ENCODE data around the gene POLR2J. TPM values are rescaled to one million over a fixed set of nuclear protein-coding genes. Genes with fewer than 3 reads are reported as not detected.
"Not testable (repeated sequence)": the region's sequence is repeated elsewhere in the genome, so short reads cannot be mapped to it uniquely, and the experiment has no call there.

POLR2J gene
- polyA plus RNA-seq, 1 donor: 33.3 TPM

GRCh38 chr7:102464577-102465280 is 14.0 kb downstream of the POLR2J start, which contains the start of the genes ALKBH4 and LRWD1:
TSS of gene ALKBH4 (minus strand) at chr7:102464863. CDS start at chr7:102464836, 27 bp downstream.
TSS of gene LRWD1 (plus strand) at chr7:102464984. CDS start at chr7:102465081, 97 bp downstream.
- DNase-seq: peak; percentile 95

DNA sequence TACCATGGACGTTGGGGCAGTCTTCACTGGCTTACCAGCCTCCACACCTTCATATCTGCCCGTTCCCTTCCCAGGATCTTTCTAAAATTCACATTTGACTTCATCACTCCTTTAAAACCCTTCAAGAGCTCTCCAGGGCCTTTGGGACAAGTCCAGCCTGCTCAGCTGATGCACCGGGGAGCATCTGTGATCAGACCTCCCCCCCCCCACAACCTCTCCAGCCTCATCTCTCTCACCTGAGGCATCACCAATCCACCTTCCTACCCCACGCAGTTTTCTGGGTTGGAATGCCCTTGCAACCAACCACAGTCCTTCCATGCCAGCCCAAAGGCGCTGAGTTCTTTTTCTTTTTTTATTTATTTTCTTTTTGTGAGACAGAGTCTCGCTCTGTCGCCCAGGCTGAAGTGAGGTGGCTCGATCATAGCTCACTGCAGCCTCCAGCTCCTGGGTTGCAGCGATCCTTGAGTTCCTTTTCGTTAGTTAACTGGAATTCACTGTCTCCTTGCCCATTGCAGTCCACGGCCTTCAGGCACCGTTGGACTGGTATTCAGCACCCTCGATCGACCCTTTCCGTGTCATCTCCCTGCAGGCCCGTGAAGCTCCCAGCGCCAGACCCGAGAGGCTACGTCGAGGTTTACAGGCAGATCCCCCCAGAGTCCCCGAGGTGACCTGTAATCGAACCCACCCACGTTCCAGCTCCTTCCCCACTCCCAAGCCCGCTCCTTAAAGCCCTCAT is 14.7 kb downstream of the POLR2J start:
- DNase-seq: peak; percentile 31

DNA sequence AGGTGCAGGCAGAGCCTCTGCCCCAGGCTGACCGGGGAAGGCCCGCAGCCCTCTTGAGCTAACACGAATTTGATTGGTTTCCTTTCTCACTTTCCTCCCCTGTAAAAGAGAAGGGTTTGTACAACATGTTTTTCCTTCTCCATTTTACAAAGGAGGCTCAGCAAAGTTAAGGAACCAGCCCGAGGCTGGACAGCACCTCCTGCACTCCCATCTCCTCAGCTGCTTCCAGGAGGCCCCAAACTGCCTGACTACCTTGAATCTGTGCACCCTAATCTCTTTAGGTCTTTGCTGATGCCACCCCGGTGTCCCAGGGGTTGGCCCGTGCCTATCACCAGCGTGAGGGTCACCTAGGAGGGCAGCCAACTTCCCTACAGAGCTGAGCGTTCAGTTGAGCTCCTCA is 18.3 kb downstream of the POLR2J start:
- no peak for DNase-seq

- DNase-seq: no peak
Observed at GRCh38 chr7:102459221-102459844, 19.4 kb downstream of the POLR2J start.

GRCh38 chr7:102457352-102457924 is 21.3 kb downstream of the POLR2J start:
- DNase-seq: no peak

DNA sequence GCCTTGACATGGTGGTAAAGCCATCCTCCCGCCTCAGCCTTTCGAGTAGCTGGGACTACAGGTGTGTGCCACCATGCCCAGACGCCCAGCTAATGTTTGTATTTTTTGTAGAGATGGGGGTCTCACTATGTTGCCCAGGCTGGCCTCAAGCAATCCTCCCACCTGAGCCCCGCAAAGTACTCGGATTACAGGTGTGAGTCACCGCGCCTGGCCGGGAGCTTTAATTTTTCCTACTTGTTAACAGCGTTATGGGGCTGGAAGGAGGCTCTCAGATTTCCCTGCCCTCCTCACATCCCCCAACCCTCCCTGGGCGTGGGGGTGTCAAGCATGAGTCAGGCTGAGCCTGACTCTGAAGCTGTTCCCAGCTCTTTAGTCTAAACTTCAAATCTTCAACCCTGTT is 22.4 kb downstream of the POLR2J start:
- DNase-seq: no peak

DNA sequence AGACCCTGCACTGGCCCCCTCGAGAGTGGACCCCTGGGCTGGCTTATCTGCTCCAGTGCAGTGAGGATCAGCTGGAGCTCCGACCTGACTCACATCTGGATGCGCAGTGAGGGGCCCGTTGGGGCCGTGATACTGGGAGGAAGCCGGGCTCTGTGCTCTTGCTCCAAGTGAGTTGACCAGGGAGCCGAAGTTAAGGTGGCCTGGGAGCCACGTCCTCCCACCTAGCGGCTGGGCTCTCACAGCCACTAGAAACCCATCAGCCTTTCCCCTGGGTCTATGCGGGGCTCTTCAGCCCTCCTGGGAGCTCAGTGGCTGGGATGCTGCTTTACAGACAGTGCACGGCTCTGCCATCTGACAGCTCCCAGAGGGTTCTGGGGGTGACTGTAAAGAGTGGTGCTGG is 23.1 kb downstream of the POLR2J start:
- no peak for DNase-seq

DNA sequence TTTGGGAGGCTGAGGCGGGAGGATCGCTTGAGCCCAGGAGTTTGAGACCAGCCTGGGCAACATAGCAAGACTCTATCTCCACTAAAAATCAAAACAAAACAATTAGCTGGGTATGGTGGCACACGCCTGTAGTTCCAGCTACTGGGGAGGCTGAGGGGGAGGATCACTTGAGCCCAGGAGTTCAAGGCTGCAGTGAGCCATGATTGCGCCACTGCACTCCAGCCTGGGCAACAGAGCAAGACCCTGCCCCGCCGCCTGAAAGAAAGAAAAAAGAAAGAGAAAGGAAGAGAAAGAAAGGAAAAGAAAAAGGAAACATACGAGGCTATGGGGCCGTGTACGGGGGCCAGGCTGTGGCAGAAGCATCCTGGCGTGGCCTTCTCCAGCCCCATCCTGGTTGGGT is 23.8 kb downstream of the POLR2J start:
- not testable (repeated sequence) for DNase-seq

DNA sequence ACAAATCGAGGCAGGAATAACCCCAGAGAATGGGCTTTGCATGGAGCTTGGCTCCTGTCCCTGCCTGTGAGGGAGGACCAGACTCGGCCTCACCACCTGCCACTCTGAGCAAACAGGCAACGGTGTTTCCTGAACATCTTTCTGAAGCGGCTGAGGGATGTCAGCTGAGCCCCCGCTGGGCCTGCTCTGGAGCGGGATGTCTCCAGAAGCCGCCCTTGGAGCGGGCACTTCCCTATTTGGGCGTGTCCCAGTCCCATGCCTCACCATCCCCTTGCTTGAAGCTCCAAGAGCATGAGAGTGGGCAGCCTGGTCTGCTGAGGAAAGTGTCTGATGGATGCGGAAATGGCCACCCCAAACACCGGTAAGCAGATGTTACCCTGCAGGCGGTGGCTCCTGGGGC is 24.3 kb downstream of the POLR2J start:
- no peak for DNase-seq

DNA sequence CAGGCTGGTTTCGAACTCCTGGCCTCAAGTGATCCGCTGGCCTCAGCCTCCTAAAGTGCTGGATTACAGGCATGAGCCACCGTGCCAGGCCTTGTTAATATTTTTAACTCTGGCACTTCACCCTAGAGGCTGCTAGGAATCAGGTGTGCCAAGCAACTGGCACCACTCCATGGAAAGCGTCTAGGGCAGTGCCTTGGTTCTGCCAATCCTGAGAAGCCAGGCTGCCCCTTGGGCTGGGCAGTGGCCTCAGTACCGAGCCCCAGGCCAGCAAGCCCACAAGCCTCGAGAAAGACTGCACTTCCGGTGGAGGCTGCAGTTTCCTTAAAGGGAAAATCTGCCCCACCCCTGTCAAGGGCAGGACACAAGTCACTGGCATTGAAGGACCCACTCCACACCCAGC is 25.4 kb downstream of the POLR2J start:
- DNase-seq: no peak

- DNase-seq: no peak
Observed at GRCh38 chr7:102452451-102452850, 26.3 kb downstream of the POLR2J start.

GRCh38 chr7:102451371-102452054 is 27.2 kb downstream of the POLR2J start:
- DNase-seq: no peak

GRCh38 chr7:102450242-102450641 is 28.5 kb downstream of the POLR2J start:
- DNase-seq: no peak

DNA sequence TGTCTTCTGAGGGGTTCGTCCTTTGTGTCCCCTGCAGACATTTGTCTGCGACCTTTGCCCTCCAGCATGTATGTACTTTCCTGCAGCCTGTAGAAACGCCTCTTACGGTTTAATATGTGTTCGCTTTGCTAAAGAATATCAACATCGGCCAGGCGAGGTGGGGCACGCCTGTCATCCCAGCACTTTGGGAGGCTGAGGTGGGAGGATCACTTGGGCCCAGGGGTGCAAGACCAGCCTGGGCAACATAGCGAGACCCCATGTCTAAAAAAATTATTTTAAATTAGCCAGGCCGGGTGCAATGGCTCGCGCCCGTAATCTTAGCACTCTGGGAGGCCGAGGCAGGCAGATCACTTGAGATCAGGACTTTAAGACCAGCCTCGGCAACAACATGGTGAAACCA is 29.6 kb downstream of the POLR2J start:
- DNase-seq: no peak

DNA sequence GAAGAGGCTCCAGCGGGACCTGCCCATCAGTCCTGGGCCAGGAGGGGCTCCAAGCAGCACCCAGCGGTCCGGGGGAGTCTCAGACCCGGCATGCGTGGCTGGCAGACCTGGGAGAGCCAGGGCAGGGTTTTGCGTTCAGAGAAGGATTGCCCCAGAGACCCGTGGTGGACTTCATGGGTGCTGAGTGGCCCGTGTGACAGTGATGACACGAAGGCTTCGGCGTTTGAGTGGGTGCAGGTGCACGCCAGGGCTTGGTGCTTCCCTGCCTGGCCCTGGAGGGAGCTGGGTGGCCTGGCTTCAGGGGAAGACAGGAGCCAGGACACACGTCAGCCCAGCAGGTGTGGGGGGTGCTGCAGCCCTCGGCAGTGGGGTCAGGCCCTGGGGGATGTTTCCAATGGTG is 31.4 kb downstream of the POLR2J start:
- DNase-seq: no peak

- DNase-seq: no peak
Observed at GRCh38 chr7:102446387-102447156, 32.1 kb downstream of the POLR2J start.

- DNase-seq: no peak
Observed at GRCh38 chr7:102445674-102446071, 33.0 kb downstream of the POLR2J start.

DNA sequence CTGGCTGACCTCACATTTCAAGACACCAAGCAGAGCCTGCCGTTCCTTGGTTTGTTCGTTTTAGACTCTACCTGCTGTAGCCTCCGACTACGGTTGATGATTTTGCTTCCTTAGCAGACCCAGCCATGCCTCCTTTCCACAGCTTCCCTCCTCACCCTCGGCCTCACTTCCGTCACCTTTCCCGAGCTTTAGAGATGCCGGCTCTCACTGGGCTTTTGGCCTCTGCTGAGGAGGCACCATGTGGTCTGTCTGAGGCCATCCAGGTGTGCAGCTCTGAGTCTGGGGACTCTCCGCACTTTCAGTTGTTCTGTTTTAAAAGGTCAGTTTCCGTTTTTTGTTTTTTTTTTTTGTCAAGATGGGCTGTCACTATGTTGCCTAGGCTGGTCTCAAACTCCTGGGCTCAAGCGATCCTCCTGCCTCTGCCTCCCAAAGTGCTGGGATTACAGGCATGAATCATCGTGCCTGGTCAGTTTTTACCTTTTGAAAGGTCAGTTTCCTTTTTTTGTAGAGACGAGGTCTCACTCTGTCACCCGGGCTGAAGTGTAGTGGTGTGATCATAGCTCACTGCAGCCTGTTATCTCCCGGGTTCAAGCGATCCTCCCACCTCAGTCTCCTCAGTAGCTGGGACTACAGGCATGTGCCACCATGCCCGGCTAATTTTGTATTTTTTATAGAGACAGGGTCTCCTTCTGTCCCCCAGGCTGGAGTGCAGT is 33.6 kb downstream of the POLR2J start:
- DNase-seq: no peak

GRCh38 chr7:102439963-102440795 is 38.5 kb downstream of the POLR2J start:
- no peak for DNase-seq

GRCh38 chr7:102436118-102436517 is 42.6 kb downstream of the POLR2J start:
- DNase-seq: no peak

Data from hindlimb muscle (tissue), 1 donor.